Endometrium (tissue), 2 donors: Measurements from ENCODE around the gene UEVLD.
A peak's percentile ranks its signal among the peaks of the same experiment; 100 is the strongest.

ENCODE experiments used
- FAIRE-seq: peaks from 2 replicates; lab custom pipeline; 2012; peaks lifted over from hg19 to GRCh38; lab: Jason Lieb, UNC
- donor health status: control.
- donor health status: control.

The UEVLD gene

GRCh38 chr11:18581825-18582224, 6.7 kb downstream of the UEVLD start:
- no peak for FAIRE-seq

DNA sequence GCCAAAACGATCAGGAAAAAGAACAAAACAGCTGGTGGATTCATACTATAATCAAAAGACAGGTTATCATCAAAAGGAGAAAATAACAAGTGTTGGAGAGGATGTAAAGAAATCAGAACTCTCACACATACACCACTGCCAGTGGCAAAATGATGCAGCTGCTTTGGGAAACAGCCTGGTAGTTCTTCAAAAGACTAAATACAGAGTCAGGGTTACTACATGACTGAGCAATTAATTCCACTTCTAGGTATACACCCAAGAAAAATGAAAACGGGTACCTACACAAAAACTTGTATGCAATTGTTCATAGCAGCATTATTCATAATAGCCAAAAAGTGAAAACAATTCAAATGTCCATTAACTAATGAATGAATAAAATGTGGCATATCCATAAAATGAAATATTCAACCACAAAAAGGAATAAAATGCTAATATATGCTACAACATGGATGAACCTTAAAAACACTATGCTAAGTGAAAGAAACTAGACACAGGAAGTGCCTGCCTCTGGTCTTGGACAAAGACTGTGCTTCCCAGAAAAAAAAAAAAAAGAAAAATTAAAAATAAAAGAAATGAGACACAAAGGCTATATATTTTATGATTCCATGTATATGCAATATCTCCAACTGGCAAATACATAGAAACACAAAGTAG, 8.3 kb downstream of the UEVLD start:
- FAIRE-seq = no peak

DNA sequence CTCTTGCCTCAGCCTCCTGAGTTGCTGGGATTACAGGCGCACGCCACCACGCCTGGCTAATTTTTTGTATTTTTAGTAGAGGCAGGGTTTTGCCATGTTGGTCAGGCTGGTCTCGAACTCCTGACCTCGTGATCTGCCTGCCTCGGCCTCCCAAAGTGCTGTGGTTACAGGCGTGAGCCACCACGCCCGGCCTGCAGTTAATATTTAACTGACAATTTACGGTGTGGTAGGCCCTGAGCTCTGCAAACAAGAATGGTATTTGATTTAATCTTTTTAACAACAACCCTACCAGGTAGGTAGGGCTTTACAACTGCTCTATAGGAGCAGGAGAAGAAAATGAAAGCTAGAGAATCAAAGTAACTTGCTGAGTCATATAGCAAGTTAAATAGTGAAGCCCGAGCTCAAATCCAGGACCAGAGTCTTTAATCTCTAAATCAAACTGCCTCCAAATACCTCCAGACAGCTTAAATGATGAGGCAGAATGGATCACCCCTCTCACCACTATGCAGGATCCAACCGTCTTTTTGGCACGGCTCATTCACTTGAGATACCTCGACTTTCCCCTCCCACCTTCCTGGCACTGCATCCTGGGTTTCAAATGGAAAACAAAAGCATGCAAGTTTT, 9.4 kb downstream of the UEVLD start:
- no peak for FAIRE-seq

GRCh38 chr11:18575361-18575760, 13.2 kb downstream of the UEVLD start:
- no peak for FAIRE-seq

DNA sequence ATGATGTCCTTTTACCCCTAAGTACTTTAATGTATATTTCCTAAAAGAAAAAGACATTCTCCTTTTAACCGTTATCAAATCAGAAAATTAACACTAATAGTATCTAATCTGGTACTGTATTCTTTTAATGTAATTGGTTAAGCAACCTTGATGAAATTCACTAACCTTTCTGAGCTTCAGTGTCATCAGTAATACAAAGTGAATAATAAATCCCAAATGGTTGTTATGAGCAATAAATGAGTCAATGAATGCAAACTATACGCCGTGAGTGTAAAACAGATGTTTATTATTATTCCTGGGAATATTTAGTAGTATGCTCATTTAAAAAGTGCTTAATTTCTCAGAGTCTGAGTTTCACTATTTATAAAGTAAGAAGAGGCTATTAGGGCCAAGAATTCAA, 21.5 kb downstream of the UEVLD start:
- FAIRE-seq = no peak

DNA sequence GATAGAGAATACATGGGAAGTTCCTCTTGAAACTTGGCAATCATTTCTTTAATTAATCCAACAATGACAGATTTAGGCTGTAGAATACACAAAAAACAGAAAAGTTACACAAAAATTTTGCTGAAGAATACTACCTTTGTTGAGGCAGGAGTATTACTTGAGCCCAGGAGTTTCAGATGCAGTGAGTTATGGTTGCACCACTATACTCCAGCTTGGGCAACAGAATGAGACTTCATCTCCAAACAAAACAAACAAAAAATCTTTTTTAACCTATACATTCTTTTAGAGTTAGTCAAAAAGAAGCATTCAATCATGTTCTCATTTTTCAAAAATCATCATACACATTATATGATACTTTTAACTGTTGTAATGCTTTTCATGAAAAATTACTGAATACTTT, 22.1 kb downstream of the UEVLD start:
- FAIRE-seq = no peak

DNA sequence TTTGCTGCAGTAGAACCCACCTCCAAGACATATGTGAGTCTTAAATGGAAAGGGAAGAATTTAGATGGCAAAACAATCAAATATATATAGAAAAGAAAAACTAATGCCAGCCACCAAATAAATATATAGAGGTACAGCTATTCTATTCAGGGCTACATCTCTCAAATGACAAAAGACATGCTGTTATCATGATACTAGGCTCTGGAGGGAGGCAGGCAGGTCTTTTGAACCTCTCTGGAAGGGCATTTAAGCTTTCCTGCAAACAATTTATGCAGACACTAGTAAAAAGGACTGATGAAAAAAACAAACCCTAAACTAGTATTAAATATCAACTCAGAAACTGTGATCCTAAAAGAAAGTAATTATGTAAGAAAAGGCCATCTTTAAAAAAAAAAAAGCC, 24.4 kb downstream of the UEVLD start:
- FAIRE-seq = no peak

- no peak for FAIRE-seq
Observed at GRCh38 chr11:18563090-18563730, 25.3 kb downstream of the UEVLD start.

DNA sequence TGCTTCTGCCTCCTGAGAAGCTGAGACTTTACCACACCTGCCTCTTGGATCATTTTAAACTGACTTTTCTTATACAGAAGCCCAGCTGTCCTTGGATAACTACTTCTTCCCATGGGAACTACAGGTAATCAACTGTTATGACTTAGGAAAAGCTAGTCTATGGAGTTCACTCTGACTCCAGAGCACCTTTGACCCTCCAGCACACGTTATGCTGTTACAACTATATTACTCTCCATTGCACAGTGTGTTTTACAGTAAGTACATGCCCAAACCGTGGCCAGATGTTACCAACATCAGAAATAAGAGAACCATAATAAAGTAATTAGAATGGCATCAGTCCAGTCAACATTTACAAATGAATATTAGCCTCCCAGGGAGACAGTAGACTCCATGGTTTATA, 40.5 kb downstream of the UEVLD start:
- FAIRE-seq = no peak

- FAIRE-seq = no peak
Observed at GRCh38 chr11:18540207-18541009, 48.1 kb downstream of the UEVLD start.

DNA sequence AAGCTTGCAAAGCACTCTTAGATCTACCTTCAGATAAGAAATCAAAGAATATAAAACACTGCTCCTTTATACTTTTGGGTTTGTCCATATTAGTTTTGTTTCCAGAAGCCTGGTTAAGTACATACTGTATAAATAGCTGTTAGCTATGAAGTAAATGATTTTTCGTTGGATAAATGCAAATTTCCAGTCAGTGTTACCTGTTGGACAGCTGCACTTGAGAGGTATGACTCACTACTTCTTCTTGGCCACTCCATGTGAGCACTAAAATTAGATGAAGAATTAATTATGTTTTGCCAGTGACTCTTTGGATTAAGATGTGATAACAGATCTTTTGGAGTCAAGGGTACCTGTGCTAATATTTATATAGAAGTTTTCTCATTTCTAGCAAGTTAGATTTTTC, 52.3 kb downstream of the UEVLD start:
- no peak for FAIRE-seq

GRCh38 chr11:18534245-18534644, 54.3 kb downstream of the UEVLD start:
- no peak for FAIRE-seq

- FAIRE-seq = no peak
Observed at GRCh38 chr11:18533365-18533764, 55.2 kb downstream of the UEVLD start.

- FAIRE-seq = no peak
Observed at GRCh38 chr11:18527512-18527911, 61.0 kb downstream of the UEVLD start.

GRCh38 chr11:18526521-18527296, 61.8 kb downstream of the UEVLD start, which contains the start of gene TSG101:
TSG101 (minus strand) TSS chr11:18526942; CDS start chr11:18526816, 126 bp downstream.
- peak; percentile 12 for FAIRE-seq

GRCh38 chr11:18526130-18526520, 62.4 kb downstream of the UEVLD start:
- FAIRE-seq = no peak

DNA sequence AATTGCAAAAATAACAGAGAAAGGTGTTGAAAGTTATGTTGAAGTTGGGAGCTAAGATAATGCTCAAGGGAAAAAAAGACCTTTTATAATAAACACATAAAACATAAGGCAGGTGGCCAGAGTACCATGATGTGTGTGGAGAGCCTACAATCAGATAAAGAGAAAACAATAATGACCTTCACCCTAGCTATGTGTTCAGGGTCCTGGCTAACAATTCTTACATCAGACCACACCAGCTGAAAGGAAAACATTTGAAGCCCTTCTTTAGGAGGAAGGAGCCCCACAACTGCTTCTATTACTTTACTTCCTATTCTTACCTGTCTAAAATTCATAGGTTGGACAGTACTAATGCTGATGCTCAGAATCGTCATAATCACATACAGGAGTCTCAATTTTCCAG, 64.3 kb downstream of the UEVLD start:
- no peak for FAIRE-seq

DNA sequence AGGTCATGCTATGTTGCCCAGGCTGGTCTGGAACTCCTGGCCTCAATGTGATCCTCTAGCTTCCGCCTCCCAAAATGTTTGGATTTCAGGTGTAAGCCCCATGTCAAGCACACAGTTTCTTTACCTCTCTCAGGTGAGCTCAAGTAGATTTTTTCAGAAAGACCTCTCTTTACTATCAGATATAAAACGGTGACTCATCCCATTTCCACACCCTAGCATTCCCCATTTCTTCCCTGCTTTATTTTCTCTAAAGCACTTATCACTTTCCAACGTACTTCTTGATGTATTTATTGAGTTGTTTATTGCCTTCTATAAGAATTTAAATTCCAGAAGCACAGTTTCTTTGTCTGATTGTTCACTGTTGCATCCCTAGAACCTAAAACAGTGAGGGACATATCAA, 65.5 kb downstream of the UEVLD start:
- FAIRE-seq = no peak

GRCh38 chr11:18522388-18522787, 66.1 kb downstream of the UEVLD start:
- FAIRE-seq = no peak

- no peak for FAIRE-seq
Observed at GRCh38 chr11:18521122-18521521, 67.4 kb downstream of the UEVLD start.

DNA sequence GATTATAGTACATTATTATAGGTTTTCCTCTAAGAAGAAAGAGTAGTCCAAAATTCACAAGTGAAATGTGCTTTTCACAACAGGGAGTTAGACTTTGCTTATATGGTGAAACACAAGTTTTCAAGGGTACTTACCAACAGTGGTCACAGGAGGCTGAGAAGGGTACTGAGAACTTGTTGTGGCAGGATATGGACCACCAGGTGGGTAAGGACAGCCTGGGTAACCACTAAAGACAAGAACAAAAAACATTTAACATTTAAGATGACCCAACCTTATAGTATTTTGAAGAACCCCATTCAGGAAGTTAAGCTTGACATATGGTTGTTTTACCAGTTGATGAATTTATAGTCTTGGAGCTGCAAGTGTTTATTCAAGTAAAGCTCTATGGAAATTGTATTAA, 86.2 kb downstream of the UEVLD start:
- no peak for FAIRE-seq

- no peak for FAIRE-seq
Observed at GRCh38 chr11:18501629-18502028, 86.9 kb downstream of the UEVLD start.
